HG02885 (cell line): ENCODE results near the gene DIDO1.

Experiments
- ATAC-seq: cut with Tn5 transposase; IDR thresholded peaks from one replicate; pipeline ENCODE4 v1.9.1; 2021; ENCODE audit warnings: mild to moderate bottlenecking; ENCODE audit not compliant: unreplicated experiment, poor library complexity

The DIDO1 gene

DNA sequence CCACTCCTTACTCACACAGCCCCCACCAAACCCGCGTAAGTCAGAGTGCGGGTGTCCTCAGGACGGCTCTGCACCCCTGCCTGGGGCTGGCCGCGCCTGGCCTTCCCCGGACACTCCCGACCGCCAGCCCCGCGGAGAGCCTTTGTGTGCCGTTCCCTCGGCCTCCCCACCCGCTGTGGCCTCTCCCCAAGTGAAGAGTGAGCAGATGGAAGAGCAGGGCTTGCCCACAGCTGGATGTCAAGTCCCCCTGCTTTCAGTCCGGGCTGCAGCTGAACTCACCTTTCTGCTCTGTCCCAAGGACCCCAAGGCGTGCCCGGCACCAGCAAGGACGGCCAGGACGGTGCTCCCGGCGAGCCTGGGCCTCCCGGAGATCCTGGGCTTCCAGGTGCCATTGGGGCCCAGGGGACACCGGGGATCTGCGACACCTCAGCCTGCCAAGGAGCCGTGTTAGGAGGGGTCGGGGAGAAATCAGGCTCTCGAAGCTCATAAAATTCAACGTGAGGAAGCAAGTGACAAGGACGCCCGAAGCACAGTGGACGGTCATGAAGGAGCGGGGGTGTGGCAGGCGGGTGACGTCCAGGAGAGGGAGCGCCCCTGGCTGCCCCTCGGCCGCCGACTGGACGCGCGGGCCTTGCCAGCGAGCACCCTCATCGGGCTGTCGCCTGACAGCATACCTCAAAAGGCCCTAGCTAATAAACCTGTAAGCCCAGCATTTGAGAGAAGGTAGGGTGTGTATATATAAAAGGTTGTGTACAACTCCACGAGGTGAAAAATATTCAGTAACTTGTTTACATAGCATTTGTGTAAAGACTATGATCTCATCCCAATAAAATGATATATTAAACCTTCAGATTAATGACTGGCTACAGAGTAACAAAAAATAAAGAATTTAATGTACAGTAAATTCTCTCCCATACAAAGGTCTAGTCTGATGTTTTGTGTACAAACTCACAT is 85.8 kb downstream of the DIDO1 start:
- no peak for ATAC-seq

DNA sequence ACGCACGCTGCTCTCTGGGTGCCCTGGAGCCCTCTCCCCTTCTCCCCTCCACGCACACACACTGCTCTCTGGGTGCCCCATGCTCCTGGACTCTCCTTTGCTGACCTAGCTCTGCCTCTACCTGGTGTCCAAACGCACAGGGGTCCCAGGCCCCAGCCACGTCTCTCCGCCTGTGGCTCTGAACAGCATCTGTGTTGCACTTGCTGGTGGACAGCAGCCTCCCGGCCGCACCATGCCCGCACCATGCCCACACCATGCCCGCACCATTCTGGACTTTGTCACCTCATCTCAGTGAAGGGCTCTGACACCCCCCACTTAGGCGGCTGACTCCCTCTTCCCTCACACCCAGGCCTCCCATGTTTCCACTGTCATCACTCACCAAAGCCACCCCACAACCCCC is 86.5 kb downstream of the DIDO1 start:
- no peak for ATAC-seq

DNA sequence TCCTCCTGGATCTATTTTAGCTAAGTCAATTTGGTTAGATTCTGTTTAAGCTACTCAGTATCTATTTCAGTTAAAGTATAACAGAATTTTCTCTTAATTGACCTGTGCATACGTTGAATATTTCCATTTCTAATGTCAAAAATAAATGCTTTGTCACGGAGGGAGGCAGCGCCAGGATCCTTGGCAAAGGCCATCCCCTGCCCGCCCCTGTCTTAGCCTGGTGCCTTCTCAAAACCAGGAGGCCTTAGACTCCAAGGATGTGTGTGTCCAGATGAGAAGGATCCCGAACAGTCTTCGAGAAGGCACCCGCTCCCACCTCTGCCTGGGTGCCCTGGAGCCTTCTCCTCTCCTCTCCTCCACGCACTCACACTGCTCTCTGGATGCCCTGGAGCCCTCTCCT is 87.0 kb downstream of the DIDO1 start:
- no peak for ATAC-seq

DNA sequence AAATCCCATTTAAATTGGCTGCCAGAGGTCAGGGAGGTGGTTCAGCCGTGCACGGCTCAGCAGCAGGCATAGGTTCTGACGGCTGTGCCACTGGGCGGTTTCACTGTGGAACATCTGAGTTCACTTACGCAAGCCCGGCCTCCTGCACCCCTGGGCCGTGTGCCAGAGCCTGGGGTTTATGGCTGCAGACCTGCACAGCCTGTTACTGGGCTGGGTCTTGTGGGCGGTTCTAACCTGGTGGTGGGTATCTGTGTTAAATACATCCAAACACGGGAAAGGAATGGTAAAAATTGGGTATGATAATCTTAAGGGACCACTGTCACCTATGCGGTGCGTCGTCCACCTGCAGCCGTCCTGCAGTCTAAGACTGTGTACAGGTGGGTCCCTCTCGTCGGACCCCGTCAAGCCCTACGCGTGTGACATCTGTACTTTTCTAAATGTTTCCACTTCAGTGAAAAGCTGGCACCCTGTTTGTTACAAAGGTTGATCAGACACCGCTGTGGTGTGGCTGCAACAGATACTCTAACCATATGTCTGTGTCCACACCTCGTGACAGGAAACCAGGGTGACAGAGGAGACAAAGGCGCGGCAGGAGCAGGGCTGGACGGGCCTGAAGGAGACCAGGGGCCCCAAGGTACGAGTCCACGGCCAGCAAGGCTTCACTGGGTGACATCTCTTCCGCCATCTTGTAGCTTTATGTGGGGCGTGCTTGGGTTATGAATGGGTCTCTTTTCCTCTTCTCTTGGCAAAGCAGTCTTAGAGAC is 88.0 kb downstream of the DIDO1 start:
- peak; percentile 72 for ATAC-seq

DNA sequence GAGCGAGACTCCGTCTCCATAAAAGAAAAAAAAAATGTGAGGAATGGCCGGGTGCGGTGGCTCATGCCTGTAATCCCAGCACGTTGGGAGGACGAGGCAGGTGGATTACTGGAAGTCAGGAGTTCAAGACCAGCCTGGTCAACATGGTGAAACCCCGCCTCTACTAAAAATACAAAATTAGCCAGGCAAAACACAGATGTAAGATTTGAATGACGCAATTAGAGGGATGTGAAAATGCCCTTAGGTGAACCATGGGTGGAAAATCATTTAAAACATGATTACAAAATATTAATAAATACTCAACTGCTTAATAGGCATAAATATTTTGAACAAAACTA is 88.5 kb downstream of the DIDO1 start:
- ATAC-seq: peak; percentile 23

GRCh38 chr20:62836967-62837490 is 89.3 kb downstream of the DIDO1 start:
- no peak for ATAC-seq

GRCh38 chr20:62835931-62836861 is 90.1 kb downstream of the DIDO1 start:
- ATAC-seq: no peak

DNA sequence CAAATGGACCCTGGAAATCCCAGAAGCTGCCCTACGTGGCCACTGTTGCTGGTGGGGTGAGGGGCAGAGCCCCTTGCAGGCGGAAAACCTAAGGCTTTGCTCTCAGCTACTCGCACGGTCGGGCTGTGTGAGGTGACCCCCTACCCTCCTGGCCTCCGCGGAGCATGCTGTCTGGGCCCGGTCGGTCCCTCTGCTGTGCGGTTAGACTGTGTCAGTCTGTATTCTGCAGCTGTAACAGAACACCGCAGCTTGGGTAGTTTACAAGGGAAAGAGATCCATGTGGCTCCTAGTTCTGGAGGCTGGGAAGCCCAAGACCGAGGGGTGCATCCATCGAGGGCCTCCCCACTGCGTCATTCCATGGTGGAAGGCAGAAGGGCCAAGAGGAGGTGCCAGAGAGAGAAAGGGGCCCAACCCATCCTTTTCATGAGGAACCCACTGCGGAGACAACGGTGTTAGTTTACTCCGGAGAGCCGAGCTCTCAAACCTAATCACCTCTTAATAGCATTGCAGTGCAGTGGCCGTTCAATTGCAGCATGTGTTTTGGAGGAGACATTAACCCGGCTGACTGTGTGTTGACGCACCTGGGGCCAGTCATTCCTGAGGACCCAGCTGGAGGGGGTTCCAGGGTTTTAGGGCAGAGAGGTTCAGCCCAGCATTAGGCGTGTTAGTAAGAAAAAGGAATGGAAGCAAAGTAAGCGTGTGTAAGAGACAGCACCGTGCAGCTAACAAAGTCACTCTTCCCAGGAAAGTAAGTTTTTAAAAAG is 91.2 kb downstream of the DIDO1 start:
- ATAC-seq: no peak

- peak; percentile 38 for ATAC-seq
These were observed 93.3 kb downstream of the DIDO1 start for GRCh38 chr20:62832951-62833391.

GRCh38 chr20:62832212-62832922 is 93.9 kb downstream of the DIDO1 start:
- ATAC-seq: peak; percentile 57

- no peak for ATAC-seq
These were observed 94.5 kb downstream of the DIDO1 start for GRCh38 chr20:62831854-62832211.

- no peak for ATAC-seq
These were observed 94.9 kb downstream of the DIDO1 start for GRCh38 chr20:62831361-62831788.

DNA sequence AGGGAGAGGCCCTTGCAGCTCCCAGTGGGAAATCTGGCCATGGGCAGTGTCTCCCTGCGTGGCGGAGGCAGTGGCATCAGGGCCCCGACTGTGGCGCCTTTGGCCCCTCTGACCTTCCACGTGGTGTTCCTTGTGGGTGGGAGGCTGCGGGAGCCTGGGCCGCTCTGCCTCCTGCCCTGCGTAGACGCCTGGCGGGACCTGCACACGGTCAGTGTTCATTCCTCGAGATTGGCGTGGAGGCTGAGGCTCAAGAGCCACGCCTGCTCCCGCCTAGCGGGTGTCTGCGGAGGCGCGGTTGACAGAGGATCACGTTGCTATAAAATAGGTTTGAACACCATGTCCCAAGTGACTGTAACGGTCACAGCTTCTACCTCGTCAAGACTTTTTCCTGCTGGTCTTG is 95.5 kb downstream of the DIDO1 start:
- ATAC-seq: no peak

- ATAC-seq: no peak
These were observed 96.1 kb downstream of the DIDO1 start for GRCh38 chr20:62830251-62830650.

GRCh38 chr20:62829231-62830230 is 96.8 kb downstream of the DIDO1 start:
- ATAC-seq: no peak

GRCh38 chr20:62828511-62829230 is 97.6 kb downstream of the DIDO1 start:
- no peak for ATAC-seq

GRCh38 chr20:62828051-62828450 is 98.3 kb downstream of the DIDO1 start:
- ATAC-seq: no peak
